A549 (cell line): ENCODE results near the gene MAPT.

Experiments
- BHLHE40 ChIP-seq: IDR thresholded peaks from 2 replicates; pipeline ENCODE4 v1.6.1; 2012; ENCODE audit warnings: low read depth, low read length, inconsistent platforms
- CTCF ChIP-seq: fragments of >200 bp; sonication (Bioruptor Twin); formaldehyde crosslinking; IDR thresholded peaks from 3 replicates; pipeline ENCODE4 v1.5.1; 2016
- JUNB ChIP-seq: fragments of >200 bp; sonication (Bioruptor Twin); formaldehyde crosslinking; IDR thresholded peaks from 2 replicates; pipeline ENCODE4 v1.6.1; 2016
- MAX ChIP-seq: IDR thresholded peaks from 2 replicates; pipeline ENCODE4 v1.6.1; 2012
- REST ChIP-seq: fragments of 200-600 bp; sonication (generic); IDR thresholded peaks from 2 replicates; pipeline ENCODE4 v1.6.1; 2016; ENCODE audit warnings: antibody characterized with exemption, mild to moderate bottlenecking, moderate library complexity
- RFX5 ChIP-seq: fragments of 450-650 bp; IDR thresholded peaks from 2 replicates; pipeline ENCODE4 v1.7.1; 2014; ENCODE audit warnings: antibody characterized with exemption, mild to moderate bottlenecking, moderate library complexity
- SREBF2 ChIP-seq: fragments of 450-650 bp; IDR thresholded peaks from 2 replicates; pipeline ENCODE4 v1.6.1; 2014; ENCODE audit warnings: mild to moderate bottlenecking, moderate library complexity

- TF ChIP-seq RFX5 (no peak), MAX (no peak), CTCF (no peak), SREBF2 (no peak), BHLHE40 (no peak), JUNB (no peak), REST (no peak)
These were observed 170.1 kb downstream of the MAPT start for GRCh38 chr17:46064460-46064859.
